CD4-positive, alpha-beta memory T cell (primary cell): ENCODE data around the gene ZNF618. TPM values are rescaled to one million over a fixed set of nuclear protein-coding genes. Genes with fewer than 3 reads are reported as not detected.

Experiments used
- CTCF ChIA-PET: fragments of 350-600 bp; sonication (Branson Sonifier 250); formaldehyde crosslinking; loops from one replicate; lab custom pipeline; 2021; ENCODE audit warnings: inconsistent platforms; ENCODE audit not compliant: partially characterized antibody; lab: Charles Lee
- POLR2A ChIA-PET: fragments of 350-600 bp; sonication (Branson Sonifier 250); formaldehyde crosslinking; loops from one replicate; lab custom pipeline; 2021; ENCODE audit not compliant: partially characterized antibody; lab: Charles Lee
- DNase-seq, 5 donors: peaks; one replicate each; pipeline versions ENCODE4 v3.0.0 to v3.0.0-alpha.2; 2020 to 2022; ENCODE audit warnings: mixed read lengths in 1 of 5
- H3K27ac ChIP-seq: one replicate; pipeline ENCODE4 v1.7.0; 2013; ENCODE audit warnings: low read depth, low read length
- H3K27me3 ChIP-seq: 2 replicates; pipeline ENCODE4 v1.7.0; 2013; ENCODE audit warnings: mild to moderate bottlenecking, low read length, moderate library complexity; ENCODE audit not compliant: insufficient read depth
- H3K36me3 ChIP-seq: 2 replicates; pipeline ENCODE4 v1.7.0; 2013; ENCODE audit warnings: mild to moderate bottlenecking, low read length, moderate library complexity; ENCODE audit not compliant: insufficient read depth
- H3K4me1 ChIP-seq: 2 replicates; pipeline ENCODE4 v1.7.0; 2013; ENCODE audit warnings: mild to moderate bottlenecking, low read length, moderate library complexity; ENCODE audit not compliant: insufficient read depth
- H3K4me3 ChIP-seq, 2 donors: one replicate each; pipeline ENCODE4 v1.7.0; 2013; ENCODE audit warnings: low read length in 2 of 2, mild to moderate bottlenecking in 1 of 2
- H3K9me3 ChIP-seq, 2 donors: one replicate each; pipeline ENCODE4 v1.7.0; 2013; ENCODE audit warnings: low read length in 2 of 2, control low read depth in 1 of 2; ENCODE audit not compliant: control insufficient read depth in 1 of 2
- H3K27ac Mint-ChIP-seq, 7 donors: one replicate each; pipeline ENCODE4 v1.8.0; 2020 to 2021; ENCODE audit warnings: mixed read lengths in 7 of 7, mild to moderate bottlenecking in 6 of 7, inconsistent platforms in 3 of 7, moderate library complexity in 3 of 7
- H3K27me3 Mint-ChIP-seq, 2 donors: one replicate each; pipeline ENCODE4 v1.8.0; 2020 to 2021; ENCODE audit warnings: mixed read lengths in 2 of 2
- H3K36me3 Mint-ChIP-seq, 2 donors: one replicate each; pipeline ENCODE4 v1.8.0; 2020 to 2021; ENCODE audit warnings: mixed read lengths in 2 of 2, inconsistent platforms in 1 of 2, mild to moderate bottlenecking in 1 of 2
- H3K4me1 Mint-ChIP-seq, 4 donors: one replicate each; pipeline ENCODE4 v1.8.0; 2020 to 2021; ENCODE audit warnings: mixed read lengths in 4 of 4, mild to moderate bottlenecking in 1 of 4
- H3K4me3 Mint-ChIP-seq, 8 donors: one replicate each; pipeline ENCODE4 v1.8.0; 2020 to 2021; ENCODE audit warnings: mixed read lengths in 8 of 8, mild to moderate bottlenecking in 7 of 8, moderate library complexity in 6 of 8, inconsistent platforms in 3 of 8
- H3K9me3 Mint-ChIP-seq, 8 donors: one replicate each; pipeline ENCODE4 v1.8.0; 2020 to 2021; ENCODE audit warnings: mixed read lengths in 8 of 8, mild to moderate bottlenecking in 5 of 8, inconsistent platforms in 3 of 8, moderate library complexity in 1 of 8
- intact Hi-C: fragments of 100-400 bp; cut with micrococcal nuclease; formaldehyde crosslinking; loops from one replicate; pipeline ENCODE4 v1.15.1; 2023
- polyA plus RNA-seq, 2 donors: library from polyadenylated mRNA; unstranded; fragments of 300-500 nt; fragmentation: Illumina TruSeq; gene quantifications; one replicate each; pipeline ENCODE4 v1.2.3, GENCODE V29; 2021
- total RNA-seq, 2 experiments: library from RNA; stranded (reverse); gene quantifications; one replicate each; pipeline ENCODE4 v1.2.3, GENCODE V29; 2021

ZNF618 gene
- total and polyA plus RNA-seq, 4 experiments from 2014 or later, result 0.79 to 1.7 (median 0.80) TPM; not detected in 1

GRCh38 chr9:113978725-113979342 is 102.7 kb downstream of the ZNF618 start:
- ChIA-PET CTCF (no interaction called here), POLR2A (no interaction called here)
- Mint-ChIP-seq H3K27me3 (no peaks in the 10 kb centered on the region), H3K4me3 (no peak overlapping the region), H3K36me3 (no peaks in the 10 kb centered on the region), H3K9me3 (no peaks in the 10 kb centered on the region), H3K27ac (no peak overlapping the region), H3K4me1 (no peaks in the 10 kb centered on the region)
- no peak for DNase-seq
- H3K27ac ChIP-seq, result no peak overlapping the region
- H3K9me3 ChIP-seq, result no peaks in the 10 kb centered on the region
- H3K4me3 ChIP-seq, result no peak overlapping the region
- H3K4me1 ChIP-seq, result no peaks in the 10 kb centered on the region
- H3K36me3 ChIP-seq, result no peaks in the 10 kb centered on the region
- intact Hi-C loops, result no loop called here
- no peaks in the 10 kb centered on the region for H3K27me3 ChIP-seq

- Mint-ChIP-seq H3K27ac (no peak overlapping the region), H3K9me3 (no peaks in the 10 kb centered on the region), H3K36me3 (no peaks in the 10 kb centered on the region), H3K27me3 (no peaks in the 10 kb centered on the region), H3K4me3 (no peak overlapping the region), H3K4me1 (no peaks in the 10 kb centered on the region)
- Histone ChIP-seq H3K27me3 (no peaks in the 10 kb centered on the region), H3K4me3 (no peak overlapping the region), H3K36me3 (no peaks in the 10 kb centered on the region), H3K9me3 (no peaks in the 10 kb centered on the region), H3K27ac (no peak overlapping the region), H3K4me1 (no peaks in the 10 kb centered on the region)
- DNase-seq, result no peak
- ChIA-PET CTCF (no interaction called here), POLR2A (no interaction called here)
- intact Hi-C loops, result no loop called here
Observed at GRCh38 chr9:113979343-113980127, 103.4 kb downstream of the ZNF618 start.

- peaks cover 0 to 3% (median 0%) of the 10 kb centered on the region in 8 donors for H3K9me3 Mint-ChIP-seq
- Histone ChIP-seq H3K4me1 (no peaks in the 10 kb centered on the region), H3K36me3 (no peaks in the 10 kb centered on the region), H3K27ac (no peak overlapping the region), H3K27me3 (no peaks in the 10 kb centered on the region), H3K9me3 (no peaks in the 10 kb centered on the region), H3K4me3 (no peak overlapping the region)
- no peak for DNase-seq
- CTCF ChIA-PET, result no interaction called here
- H3K36me3 Mint-ChIP-seq, result peaks cover 0 to 2% of the 10 kb centered on the region in 2 donors
- H3K27me3 Mint-ChIP-seq, result no peaks in the 10 kb centered on the region
- POLR2A ChIA-PET, result no interaction called here
- no peak overlapping the region for H3K4me3 Mint-ChIP-seq
- intact Hi-C loops, result no loop called here
- no peaks in the 10 kb centered on the region for H3K4me1 Mint-ChIP-seq
- H3K27ac Mint-ChIP-seq, result no peak overlapping the region
Observed at GRCh38 chr9:113984639-113985380, 108.7 kb downstream of the ZNF618 start.

GRCh38 chr9:113985968-113986585 is 110.0 kb downstream of the ZNF618 start:
- Histone ChIP-seq H3K9me3 (no peaks in the 10 kb centered on the region), H3K36me3 (no peaks in the 10 kb centered on the region), H3K27ac (no peak overlapping the region), H3K4me3 (no peak overlapping the region), H3K27me3 (no peaks in the 10 kb centered on the region), H3K4me1 (no peaks in the 10 kb centered on the region)
- Mint-ChIP-seq H3K4me1 (no peaks in the 10 kb centered on the region), H3K27me3 (no peaks in the 10 kb centered on the region), H3K36me3 (peaks cover 2 to 4% of the 10 kb centered on the region in 2 donors), H3K4me3 (no peak overlapping the region), H3K9me3 (peaks cover 0 to 3% (median 0%) of the 10 kb centered on the region in 8 donors), H3K27ac (no peak overlapping the region)
- CTCF ChIA-PET, result no interaction called here
- DNase-seq, result no peak
- POLR2A ChIA-PET, result no interaction called here
- intact Hi-C loops, result no loop called here

- Histone ChIP-seq H3K36me3 (no peaks in the 10 kb centered on the region), H3K4me1 (no peaks in the 10 kb centered on the region), H3K27me3 (no peaks in the 10 kb centered on the region), H3K4me3 (no peak overlapping the region), H3K27ac (no peak overlapping the region), H3K9me3 (no peaks in the 10 kb centered on the region)
- Mint-ChIP-seq H3K9me3 (peaks cover 0 to 3% (median 0%) of the 10 kb centered on the region in 8 donors), H3K36me3 (peaks cover 2 to 4% of the 10 kb centered on the region in 2 donors), H3K27ac (no peak overlapping the region), H3K4me1 (no peaks in the 10 kb centered on the region), H3K4me3 (no peak overlapping the region), H3K27me3 (no peaks in the 10 kb centered on the region)
- ChIA-PET POLR2A (no interaction called here), CTCF (no interaction called here)
- no peak for DNase-seq
- intact Hi-C loops, result no loop called here
Observed at GRCh38 chr9:113986931-113987330, 110.8 kb downstream of the ZNF618 start.

- Mint-ChIP-seq H3K9me3 (peaks cover 0 to 3% (median 0%) of the 10 kb centered on the region in 8 donors), H3K36me3 (peaks cover 2 to 4% of the 10 kb centered on the region in 2 donors), H3K4me1 (no peaks in the 10 kb centered on the region), H3K4me3 (no peak overlapping the region), H3K27ac (no peak overlapping the region), H3K27me3 (no peaks in the 10 kb centered on the region)
- no peak for DNase-seq
- no peaks in the 10 kb centered on the region for H3K27me3 ChIP-seq
- no peaks in the 10 kb centered on the region for H3K36me3 ChIP-seq
- CTCF ChIA-PET, result no interaction called here
- no peaks in the 10 kb centered on the region for H3K4me1 ChIP-seq
- intact Hi-C loops, result no loop called here
- no peak overlapping the region for H3K4me3 ChIP-seq
- H3K27ac ChIP-seq, result no peak overlapping the region
- POLR2A ChIA-PET, result no interaction called here
- no peaks in the 10 kb centered on the region for H3K9me3 ChIP-seq
Observed at GRCh38 chr9:113987526-113987925, 111.4 kb downstream of the ZNF618 start.
